ENCODE data around the gene LDB2. TPM values are rescaled to one million over a fixed set of nuclear protein-coding genes. Genes with fewer than 3 reads are reported as not detected.

The LDB2 gene
- total RNA-seq, 4 donors from 2014 or later, result 48.8 to 298 (median 152) TPM

- Histone ChIP-seq H3K4me3 (no peak overlapping the region), H3K9me3 (no peaks in the 10 kb centered on the region), H3K27ac (peak overlapping the region in 1 of 2 donors; percentile 44), H3K4me1 (no peaks in the 10 kb centered on the region), H3K36me3 (no peaks in the 10 kb centered on the region), H3K27me3 (no peaks in the 10 kb centered on the region)
- intact Hi-C loops (cut with DNase I; ENCODE audit: low total_unique reads), result no loop called here
- no peak for TF ChIP-seq POLR2A (IDR thresholded peaks at IDR 0.05)
- TF ChIP-seq, protein P1, sequence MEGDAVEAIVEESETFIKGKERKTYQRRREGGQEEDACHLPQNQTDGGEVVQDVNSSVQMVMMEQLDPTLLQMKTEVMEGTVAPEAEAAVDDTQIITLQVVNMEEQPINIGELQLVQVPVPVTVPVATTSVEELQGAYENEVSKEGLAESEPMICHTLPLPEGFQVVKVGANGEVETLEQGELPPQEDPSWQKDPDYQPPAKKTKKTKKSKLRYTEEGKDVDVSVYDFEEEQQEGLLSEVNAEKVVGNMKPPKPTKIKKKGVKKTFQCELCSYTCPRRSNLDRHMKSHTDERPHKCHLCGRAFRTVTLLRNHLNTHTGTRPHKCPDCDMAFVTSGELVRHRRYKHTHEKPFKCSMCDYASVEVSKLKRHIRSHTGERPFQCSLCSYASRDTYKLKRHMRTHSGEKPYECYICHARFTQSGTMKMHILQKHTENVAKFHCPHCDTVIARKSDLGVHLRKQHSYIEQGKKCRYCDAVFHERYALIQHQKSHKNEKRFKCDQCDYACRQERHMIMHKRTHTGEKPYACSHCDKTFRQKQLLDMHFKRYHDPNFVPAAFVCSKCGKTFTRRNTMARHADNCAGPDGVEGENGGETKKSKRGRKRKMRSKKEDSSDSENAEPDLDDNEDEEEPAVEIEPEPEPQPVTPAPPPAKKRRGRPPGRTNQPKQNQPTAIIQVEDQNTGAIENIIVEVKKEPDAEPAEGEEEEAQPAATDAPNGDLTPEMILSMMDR (IDR thresholded peaks at IDR 0.05), result no peak
- no peak for DNase-seq
Measured at GRCh38 chr4:16579866-16580265, 318.6 kb downstream of the LDB2 start.

DNA sequence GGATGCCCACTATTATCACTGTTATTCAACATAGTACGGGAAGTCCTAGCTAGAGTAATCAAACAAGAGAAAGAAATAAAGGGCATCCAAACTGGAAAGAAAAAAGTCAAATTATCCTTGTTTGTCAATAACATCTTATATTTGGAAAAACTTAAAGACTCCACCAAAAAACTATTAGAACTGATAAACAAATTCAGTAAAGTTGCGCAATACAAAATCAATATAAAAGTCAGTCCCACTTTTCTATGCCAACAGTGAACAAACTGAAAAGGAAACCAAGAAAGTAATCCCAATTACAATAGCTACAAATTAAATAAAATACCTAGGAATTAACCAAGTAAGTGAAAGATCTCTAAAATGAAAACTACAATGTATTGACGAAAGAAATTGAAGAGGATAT, 321.3 kb downstream of the LDB2 start:
- H3K4me3 ChIP-seq, result no peak overlapping the region
- intact Hi-C loops (cut with DNase I; ENCODE audit: low total_unique reads), result no loop called here

GRCh38 chr4:16574981-16575380, 323.5 kb downstream of the LDB2 start:
- no peak overlapping the region for H3K4me3 ChIP-seq
- H3K27me3 ChIP-seq, result no peaks in the 10 kb centered on the region
- TF ChIP-seq, protein P1 (IDR thresholded peaks at IDR 0.05), result no peak
- no peak for TF ChIP-seq POLR2A (IDR thresholded peaks at IDR 0.05)
- H3K27ac ChIP-seq, result no peak overlapping the region
- no peaks in the 10 kb centered on the region for H3K36me3 ChIP-seq
- no peaks in the 10 kb centered on the region for H3K9me3 ChIP-seq
- DNase-seq, result no peak
- peaks cover 3 to 5% of the 10 kb centered on the region in 2 donors for H3K4me1 ChIP-seq
- intact Hi-C loops (cut with DNase I; ENCODE audit: low total_unique reads), result no loop called here

More for the DNA sequence above, 321.3 kb downstream of the LDB2 start:
- Histone ChIP-seq H3K27me3 (no peaks in the 10 kb centered on the region), H3K36me3 (no peaks in the 10 kb centered on the region), H3K4me1 (peaks cover 3 to 5% of the 10 kb centered on the region in 2 donors), H3K9me3 (no peaks in the 10 kb centered on the region), H3K27ac (no peak overlapping the region)
- DNase-seq, result no peak
- no peak for TF ChIP-seq POLR2A (IDR thresholded peaks at IDR 0.05)
- TF ChIP-seq, protein P1 (IDR thresholded peaks at IDR 0.05), result no peak

GRCh38 chr4:16573739-16574138, 324.7 kb downstream of the LDB2 start:
- TF ChIP-seq POLR2A (IDR thresholded peaks at IDR 0.05), result no peak
- TF ChIP-seq, protein P1 (IDR thresholded peaks at IDR 0.05), result no peak
- H3K9me3 ChIP-seq, result no peaks in the 10 kb centered on the region
- H3K36me3 ChIP-seq, result no peaks in the 10 kb centered on the region
- H3K27ac ChIP-seq, result peak overlapping the region; percentile 62 to 64
- peaks cover 3 to 5% of the 10 kb centered on the region in 2 donors for H3K4me1 ChIP-seq
- peak; percentile 74 to 85 for DNase-seq
- H3K4me3 ChIP-seq, result no peak overlapping the region
- H3K27me3 ChIP-seq, result no peaks in the 10 kb centered on the region
- intact Hi-C loops (cut with DNase I; ENCODE audit: low total_unique reads), result no loop called here

- Histone ChIP-seq H3K27ac (peak overlapping the region; percentile 62 to 64), H3K27me3 (no peaks in the 10 kb centered on the region), H3K4me3 (no peak overlapping the region), H3K36me3 (no peaks in the 10 kb centered on the region), H3K4me1 (peaks cover 3 to 5% of the 10 kb centered on the region in 2 donors), H3K9me3 (no peaks in the 10 kb centered on the region)
- DNase-seq, result peak in 1 of 2 donors; percentile 33
- intact Hi-C loops (cut with DNase I; ENCODE audit: low total_unique reads), result no loop called here
- TF ChIP-seq POLR2A (IDR thresholded peaks at IDR 0.05), result no peak
Measured at GRCh38 chr4:16573206-16573605, 325.2 kb downstream of the LDB2 start.

GRCh38 chr4:16572631-16573030, 325.8 kb downstream of the LDB2 start:
- no peaks in the 10 kb centered on the region for H3K27me3 ChIP-seq
- no peaks in the 10 kb centered on the region for H3K9me3 ChIP-seq
- no peak overlapping the region for H3K4me3 ChIP-seq
- peaks cover 3 to 5% of the 10 kb centered on the region in 2 donors for H3K4me1 ChIP-seq
- H3K27ac ChIP-seq, result peak overlapping the region; percentile 62 to 64
- no peaks in the 10 kb centered on the region for H3K36me3 ChIP-seq
- no peak for DNase-seq
- TF ChIP-seq, protein P1 (IDR thresholded peaks at IDR 0.05), result no peak
- TF ChIP-seq POLR2A (IDR thresholded peaks at IDR 0.05), result no peak
- intact Hi-C loops (cut with DNase I; ENCODE audit: low total_unique reads), result no loop called here

Measured in uterus (tissue), 4 donors.